ENCODE results near the gene LHX4.

The LHX4 gene

DNA sequence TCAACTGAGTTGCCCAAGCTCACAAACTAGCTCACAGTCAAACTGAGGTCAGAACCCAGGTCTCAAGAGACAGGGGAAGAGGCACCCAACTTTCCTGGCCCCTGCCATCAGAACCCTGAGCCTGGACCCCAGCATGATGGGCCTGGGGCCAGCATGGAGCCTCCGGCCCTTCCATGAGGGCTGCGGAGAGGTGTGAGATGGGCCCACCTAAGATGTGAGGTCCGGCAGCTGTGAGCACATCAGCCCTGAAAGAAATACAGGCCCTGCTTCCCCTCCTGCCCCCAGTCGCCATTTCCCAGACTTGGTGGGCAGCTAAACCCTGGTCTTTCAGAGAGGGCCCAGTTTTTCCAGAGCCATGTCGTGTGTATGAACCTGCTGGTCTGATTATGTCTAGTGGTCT, 44.8 kb upstream of the LHX4 start:
- H3K4me1 ChIP-seq (ENCODE audit: insufficient read depth, low read length, severe bottlenecking) = no peaks in the 10 kb centered on the region
- H4K20me1 ChIP-seq (ENCODE audit: insufficient read depth, low read length) = no peaks in the 10 kb centered on the region
- no peaks in the 10 kb centered on the region for H3K9me2 ChIP-seq (ENCODE audit: low read depth, low read length)
- H3K9me3 ChIP-seq (ENCODE audit: low read length) = no peaks in the 10 kb centered on the region
- no peaks in the 10 kb centered on the region for H3K79me2 ChIP-seq (ENCODE audit: insufficient read depth, low read length)
- H3F3A ChIP-seq (ENCODE audit: insufficient read depth, low read length) = no peaks in the 10 kb centered on the region
- 0 out of 2 replicates have a peak, but pooled peaks cover 5% of the 10 kb centered on the region for H3K27me3 ChIP-seq (ENCODE audit: insufficient read depth, low read length)
- no peak overlapping the region for H3K4me2 ChIP-seq (ENCODE audit: low read length)
- TF ChIP-seq EZH2 (IDR thresholded peaks at IDR 0.05; ENCODE audit: borderline replicate concordance, low read length) = no peak
- TF ChIP-seq, protein P1, sequence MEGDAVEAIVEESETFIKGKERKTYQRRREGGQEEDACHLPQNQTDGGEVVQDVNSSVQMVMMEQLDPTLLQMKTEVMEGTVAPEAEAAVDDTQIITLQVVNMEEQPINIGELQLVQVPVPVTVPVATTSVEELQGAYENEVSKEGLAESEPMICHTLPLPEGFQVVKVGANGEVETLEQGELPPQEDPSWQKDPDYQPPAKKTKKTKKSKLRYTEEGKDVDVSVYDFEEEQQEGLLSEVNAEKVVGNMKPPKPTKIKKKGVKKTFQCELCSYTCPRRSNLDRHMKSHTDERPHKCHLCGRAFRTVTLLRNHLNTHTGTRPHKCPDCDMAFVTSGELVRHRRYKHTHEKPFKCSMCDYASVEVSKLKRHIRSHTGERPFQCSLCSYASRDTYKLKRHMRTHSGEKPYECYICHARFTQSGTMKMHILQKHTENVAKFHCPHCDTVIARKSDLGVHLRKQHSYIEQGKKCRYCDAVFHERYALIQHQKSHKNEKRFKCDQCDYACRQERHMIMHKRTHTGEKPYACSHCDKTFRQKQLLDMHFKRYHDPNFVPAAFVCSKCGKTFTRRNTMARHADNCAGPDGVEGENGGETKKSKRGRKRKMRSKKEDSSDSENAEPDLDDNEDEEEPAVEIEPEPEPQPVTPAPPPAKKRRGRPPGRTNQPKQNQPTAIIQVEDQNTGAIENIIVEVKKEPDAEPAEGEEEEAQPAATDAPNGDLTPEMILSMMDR (IDR thresholded peaks at IDR 0.05; ENCODE audit: low read length) = no peak
- no peak overlapping the region for H2AFZ ChIP-seq (ENCODE audit: low read length)
- no peak overlapping the region for H3K4me3 ChIP-seq (ENCODE audit: low read depth, low read length, poor library complexity, severe bottlenecking)
- H3K9ac ChIP-seq (ENCODE audit: low read length) = no peak overlapping the region
- no peaks in the 10 kb centered on the region for H3K36me3 ChIP-seq (ENCODE audit: insufficient read depth, low read length)
- no peak overlapping the region for H3K27ac ChIP-seq (ENCODE audit: low read depth, low read length, poor library complexity, severe bottlenecking)

DNA sequence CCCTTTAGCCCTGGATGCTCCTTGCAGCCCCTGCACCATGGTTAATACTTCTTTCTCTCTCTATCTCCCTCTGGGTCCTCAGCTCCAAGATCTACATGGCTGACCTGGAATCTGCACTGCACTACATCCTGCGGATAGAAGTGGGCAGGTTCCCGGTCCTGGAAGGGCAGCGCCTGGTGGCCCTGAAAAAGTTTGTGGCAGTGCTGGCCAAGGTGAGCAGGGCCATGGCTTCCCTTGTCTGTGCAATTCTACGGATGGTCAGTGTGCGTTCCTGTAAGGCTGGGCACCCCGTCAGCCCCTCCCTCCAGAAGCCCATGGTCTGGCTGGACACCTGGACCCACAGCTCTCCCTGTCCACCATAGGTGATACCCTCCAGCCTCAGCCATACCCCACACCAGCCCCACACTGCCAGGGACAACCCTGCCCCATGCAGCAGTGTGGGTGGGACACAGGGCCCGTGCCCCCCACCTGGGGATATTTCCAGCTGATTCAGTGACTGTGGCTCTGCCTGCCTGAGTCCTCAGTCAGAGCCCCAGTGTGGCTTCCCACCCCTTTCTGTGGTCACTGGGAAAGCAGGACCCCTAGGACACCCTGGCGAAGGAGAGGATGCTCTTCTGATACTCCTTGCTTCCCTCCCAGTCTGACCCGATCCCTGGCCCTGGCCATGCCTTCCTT, 44.0 kb upstream of the LHX4 start:
- no peaks in the 10 kb centered on the region for H3K4me1 ChIP-seq (ENCODE audit: insufficient read depth, low read length, severe bottlenecking)
- H3K9me3 ChIP-seq (ENCODE audit: low read length) = no peaks in the 10 kb centered on the region
- no peak overlapping the region for H3K4me2 ChIP-seq (ENCODE audit: low read length)
- no peak overlapping the region for H2AFZ ChIP-seq (ENCODE audit: low read length)
- no peaks in the 10 kb centered on the region for H3K36me3 ChIP-seq (ENCODE audit: insufficient read depth, low read length)
- TF ChIP-seq EZH2 (IDR thresholded peaks at IDR 0.05; ENCODE audit: borderline replicate concordance, low read length) = no peak
- TF ChIP-seq, protein P1 (IDR thresholded peaks at IDR 0.05; ENCODE audit: low read length) = no peak
- no peak overlapping the region for H3K27ac ChIP-seq (ENCODE audit: low read depth, low read length, poor library complexity, severe bottlenecking)
- no peaks in the 10 kb centered on the region for H3K79me2 ChIP-seq (ENCODE audit: insufficient read depth, low read length)
- H3F3A ChIP-seq (ENCODE audit: insufficient read depth, low read length) = no peaks in the 10 kb centered on the region
- no peaks in the 10 kb centered on the region for H3K9me2 ChIP-seq (ENCODE audit: low read depth, low read length)
- no peak overlapping the region for H3K9ac ChIP-seq (ENCODE audit: low read length)
- H3K27me3 ChIP-seq (ENCODE audit: insufficient read depth, low read length) = 0 out of 2 replicates have a peak, but pooled peaks cover 5% of the 10 kb centered on the region
- no peaks in the 10 kb centered on the region for H4K20me1 ChIP-seq (ENCODE audit: insufficient read depth, low read length)
- no peak overlapping the region for H3K4me3 ChIP-seq (ENCODE audit: low read depth, low read length, poor library complexity, severe bottlenecking)

DNA sequence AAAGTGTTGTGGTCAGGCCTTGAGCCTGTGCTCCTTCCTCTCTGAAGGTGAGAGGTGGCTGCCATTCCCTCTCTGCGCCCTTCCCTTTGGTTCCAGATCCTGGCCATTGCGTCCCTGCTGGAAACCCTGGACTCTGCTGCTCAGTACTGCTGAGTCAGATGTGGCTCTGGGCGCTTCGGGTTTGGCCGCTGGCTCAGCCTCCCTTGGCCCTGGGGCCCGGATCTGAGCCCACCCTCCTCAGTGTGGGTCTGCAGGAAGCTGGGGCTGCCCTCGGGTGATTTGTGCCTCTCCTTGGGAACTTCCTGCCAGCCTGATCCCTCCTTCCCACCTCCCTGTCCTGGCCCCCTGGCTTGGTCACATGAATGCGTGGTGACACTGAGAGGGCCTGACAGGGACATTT, 43.2 kb upstream of the LHX4 start:
- Histone ChIP-seq H3K4me3 (ENCODE audit: low read depth, low read length, poor library complexity, severe bottlenecking) (no peak overlapping the region), H3K9me3 (ENCODE audit: low read length) (no peaks in the 10 kb centered on the region), H2AFZ (ENCODE audit: low read length) (no peak overlapping the region), H3K27ac (ENCODE audit: low read depth, low read length, poor library complexity, severe bottlenecking) (no peak overlapping the region), H3K9ac (ENCODE audit: low read length) (no peak overlapping the region), H3K9me2 (ENCODE audit: low read depth, low read length) (no peaks in the 10 kb centered on the region), H3K27me3 (ENCODE audit: insufficient read depth, low read length) (0 out of 2 replicates have a peak, but pooled peaks cover 5% of the 10 kb centered on the region), H3F3A (ENCODE audit: insufficient read depth, low read length) (no peaks in the 10 kb centered on the region), H3K4me1 (ENCODE audit: insufficient read depth, low read length, severe bottlenecking) (no peaks in the 10 kb centered on the region), H3K36me3 (ENCODE audit: insufficient read depth, low read length) (no peaks in the 10 kb centered on the region), H3K79me2 (ENCODE audit: insufficient read depth, low read length) (no peaks in the 10 kb centered on the region), H3K4me2 (ENCODE audit: low read length) (no peak overlapping the region), H4K20me1 (ENCODE audit: insufficient read depth, low read length) (no peaks in the 10 kb centered on the region)
- no peak for TF ChIP-seq EZH2 (IDR thresholded peaks at IDR 0.05; ENCODE audit: borderline replicate concordance, low read length)
- TF ChIP-seq, protein P1 (IDR thresholded peaks at IDR 0.05; ENCODE audit: low read length) = no peak
